ENCODE measurements around the gene CXCL3.

GRCh38 chr4:74021601-74022000 lies 16.9 kb downstream of the CXCL3 start:
- no peak for TF ChIP-seq CTCF (IDR thresholded peaks at IDR 0.05)
- no peak for TF ChIP-seq POLR2A (IDR thresholded peaks at IDR 0.05)
